Choroid plexus epithelial cell (primary cell): ENCODE data around the gene USP5.

Experiments
- DNase-seq: peaks from one replicate; pipeline ENCODE4 v3.0.0-alpha.2; 2010; ENCODE audit warnings: low read depth
- H3K4me3 ChIP-seq: 2 replicates; pipeline ENCODE4 v1.5.1; 2011; ENCODE audit warnings: low read depth, mild to moderate bottlenecking, control low read depth, low read length, moderate library complexity
- CTCF ChIP-seq: conservative IDR thresholded peaks from 2 replicates; pipeline ENCODE4 v1.5.1; 2011; ENCODE audit warnings: low read depth, mild to moderate bottlenecking, control low read depth, inconsistent platforms, low read length, moderate library complexity

Gene USP5

GRCh38 chr12:6817098-6817497 lies 34.9 kb upstream of the USP5 start:
- DNase-seq: no peak
- TF ChIP-seq CTCF: no peak
- H3K4me3 ChIP-seq: no peak overlapping the region

GRCh38 chr12:6817662-6818157 lies 34.2 kb upstream of the USP5 start:
- no peak for TF ChIP-seq CTCF
- no peak for DNase-seq
- H3K4me3 ChIP-seq: no peak overlapping the region

- no peak for TF ChIP-seq CTCF
- no peak for DNase-seq
- no peak overlapping the region for H3K4me3 ChIP-seq
These were observed 33.7 kb upstream of the USP5 start for GRCh38 chr12:6818222-6818621.

- TF ChIP-seq CTCF: no peak
- no peak for DNase-seq
These were observed 33.3 kb upstream of the USP5 start for GRCh38 chr12:6818645-6819044.

GRCh38 chr12:6819106-6820030 lies 32.6 kb upstream of the USP5 start:
- TF ChIP-seq CTCF: no peak
- no peak for DNase-seq
- H3K4me3 ChIP-seq: no peak overlapping the region

More at GRCh38 chr12:6818645-6819044, 33.3 kb upstream of the USP5 start:
- no peak overlapping the region for H3K4me3 ChIP-seq

- no peak overlapping the region for H3K4me3 ChIP-seq
- TF ChIP-seq CTCF: no peak
- DNase-seq: no peak
These were observed 31.8 kb upstream of the USP5 start for GRCh38 chr12:6820166-6820565.
